Cardiac muscle cell (in vitro differentiated cells and primary cell): ENCODE measurements around the gene MAD1L1. TPM values are rescaled to one million over a fixed set of nuclear protein-coding genes. Genes with fewer than 3 reads are reported as not detected.
"Not testable (repeated sequence)": the region's sequence is repeated elsewhere in the genome, so short reads cannot be mapped to it uniquely, and the experiment has no call there.

Experiments used
- DNase-seq, 2 donors: peaks; one replicate each; pipeline versions ENCODE4 v3.0.0 to v3.0.0-alpha.2; 2010 to 2017; ENCODE audit warnings: low read depth in 1 of 2, low spot score in 1 of 2
- H3K27ac ChIP-seq: fragments of 200-600 bp; sonication (generic); 2 replicates; pipeline ENCODE4 v1.5.1; 2016
- H3K27me3 ChIP-seq: fragments of 200-600 bp; sonication (generic); 2 replicates; pipeline ENCODE4 v1.6.0; 2016; ENCODE audit warnings: control low read depth
- H3K36me3 ChIP-seq: fragments of 200-600 bp; sonication (generic); 2 replicates; pipeline ENCODE4 v1.5.1; 2016; ENCODE audit warnings: control low read depth
- H3K4me1 ChIP-seq: fragments of 200-600 bp; sonication (generic); 2 replicates; pipeline ENCODE4 v1.8.1; 2017; ENCODE audit warnings: low read depth, mild to moderate bottlenecking, mixed run types
- H3K4me3 ChIP-seq: fragments of 200-600 bp; sonication (generic); 2 replicates; pipeline ENCODE4 v1.5.1; 2016; ENCODE audit warnings: mild to moderate bottlenecking
- H3K9me3 ChIP-seq: fragments of 200-600 bp; sonication (generic); 2 replicates; pipeline ENCODE4 v1.5.1; 2017; ENCODE audit warnings: low read depth, mild to moderate bottlenecking, control low read depth
- polyA plus RNA-seq: library from polyadenylated mRNA; unstranded; fragments of >200 nt; fragmentation: Nextera tagmentation; extraction: Ambion mirVana; gene quantifications from 2 replicates; pipeline ENCODE4 v1.2.1, GENCODE V29; 2016
- total RNA-seq: library from RNA; depleted of rRNA; stranded (reverse); fragments of >200 nt; gene quantifications from 2 replicates; pipeline ENCODE4 v1.2.3, GENCODE V29; 2016
- TF ChIP-seq, protein P1 (sequence below): IDR thresholded peaks from 2 replicates; pipeline ENCODE4 v1.5.1; 2012; ENCODE audit warnings: low read depth, mild to moderate bottlenecking, low read length

Gene MAD1L1
- total and polyA plus RNA-seq, 2 experiments from 2014 or later = 38.3 to 56.2 TPM

DNA sequence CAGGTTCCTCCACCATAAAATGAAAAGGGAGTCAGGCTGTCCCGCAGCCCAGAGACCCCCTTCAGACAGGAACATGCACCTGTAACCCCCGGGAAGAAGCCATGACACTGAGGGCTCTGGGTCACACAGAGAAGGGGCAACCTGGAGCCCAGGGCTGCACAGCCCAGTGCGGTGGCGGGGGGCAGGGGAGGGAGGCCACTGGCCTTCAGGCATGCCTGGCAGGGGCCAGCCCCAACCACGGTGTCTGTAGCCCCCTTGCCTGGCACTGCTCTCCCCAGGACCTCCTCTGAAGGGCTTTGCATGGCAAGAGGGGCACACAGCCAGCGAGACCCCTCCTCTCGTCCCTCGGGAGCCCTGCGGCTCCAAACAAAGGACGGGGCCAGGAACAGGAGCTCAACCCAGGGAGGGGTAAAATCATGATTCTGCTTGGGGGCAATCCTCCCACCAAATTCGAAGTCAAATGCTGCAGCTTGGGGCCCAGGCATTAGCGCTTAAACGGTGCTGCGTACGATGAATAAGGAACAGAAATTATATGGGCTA is 235.1 kb downstream of the MAD1L1 start:
- no peak overlapping the region for H3K4me3 ChIP-seq
- TF ChIP-seq, protein P1, sequence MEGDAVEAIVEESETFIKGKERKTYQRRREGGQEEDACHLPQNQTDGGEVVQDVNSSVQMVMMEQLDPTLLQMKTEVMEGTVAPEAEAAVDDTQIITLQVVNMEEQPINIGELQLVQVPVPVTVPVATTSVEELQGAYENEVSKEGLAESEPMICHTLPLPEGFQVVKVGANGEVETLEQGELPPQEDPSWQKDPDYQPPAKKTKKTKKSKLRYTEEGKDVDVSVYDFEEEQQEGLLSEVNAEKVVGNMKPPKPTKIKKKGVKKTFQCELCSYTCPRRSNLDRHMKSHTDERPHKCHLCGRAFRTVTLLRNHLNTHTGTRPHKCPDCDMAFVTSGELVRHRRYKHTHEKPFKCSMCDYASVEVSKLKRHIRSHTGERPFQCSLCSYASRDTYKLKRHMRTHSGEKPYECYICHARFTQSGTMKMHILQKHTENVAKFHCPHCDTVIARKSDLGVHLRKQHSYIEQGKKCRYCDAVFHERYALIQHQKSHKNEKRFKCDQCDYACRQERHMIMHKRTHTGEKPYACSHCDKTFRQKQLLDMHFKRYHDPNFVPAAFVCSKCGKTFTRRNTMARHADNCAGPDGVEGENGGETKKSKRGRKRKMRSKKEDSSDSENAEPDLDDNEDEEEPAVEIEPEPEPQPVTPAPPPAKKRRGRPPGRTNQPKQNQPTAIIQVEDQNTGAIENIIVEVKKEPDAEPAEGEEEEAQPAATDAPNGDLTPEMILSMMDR = no peak

GRCh38 chr7:1996816-1997215 is 235.9 kb downstream of the MAD1L1 start:
- DNase-seq = no peak
- no peaks in the 10 kb centered on the region for H3K36me3 ChIP-seq
- H3K9me3 ChIP-seq = no peaks in the 10 kb centered on the region
- H3K27me3 ChIP-seq = no peaks in the 10 kb centered on the region
- no peak overlapping the region for H3K4me3 ChIP-seq
- H3K4me1 ChIP-seq = peaks cover 14% of the 10 kb centered on the region
- TF ChIP-seq, protein P1 = no peak
- H3K27ac ChIP-seq = no peak overlapping the region

More for the DNA sequence above, 235.1 kb downstream of the MAD1L1 start:
- Histone ChIP-seq H3K4me1 (peaks cover 8% of the 10 kb centered on the region), H3K27ac (no peak overlapping the region), H3K9me3 (no peaks in the 10 kb centered on the region), H3K36me3 (no peaks in the 10 kb centered on the region), H3K27me3 (no peaks in the 10 kb centered on the region)
- no peak for DNase-seq

DNA sequence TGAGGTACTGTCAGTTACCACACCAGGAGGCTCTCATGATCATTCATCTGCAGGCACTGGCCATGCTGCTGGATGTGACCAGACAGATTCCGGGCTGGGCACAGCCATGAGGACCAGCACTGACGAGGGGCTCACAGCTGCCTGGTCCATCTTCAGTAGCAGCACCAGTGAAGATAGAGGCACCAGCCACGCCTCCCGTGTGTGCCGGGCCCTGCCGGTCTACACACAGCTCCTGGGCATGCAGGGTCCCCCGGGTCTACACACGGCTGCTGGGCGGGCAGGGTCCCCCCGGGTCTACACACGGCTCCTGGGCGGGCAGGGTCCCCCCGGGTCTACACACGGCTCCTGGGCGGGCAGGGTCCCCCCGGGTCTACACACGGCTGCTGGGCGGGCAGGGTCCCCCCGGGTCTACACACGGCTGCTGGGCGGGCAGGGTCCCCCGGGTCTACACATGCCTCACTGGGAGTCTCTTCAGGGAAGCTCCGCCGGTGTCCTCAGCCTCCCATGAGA is 236.8 kb downstream of the MAD1L1 start:
- not testable (repeated sequence) for H3K9me3 ChIP-seq, DNase-seq, H3K4me3 ChIP-seq, H3K27me3 ChIP-seq, H3K27ac ChIP-seq, H3K36me3 ChIP-seq
- peaks cover 14% of the 10 kb centered on the region for H3K4me1 ChIP-seq

DNA sequence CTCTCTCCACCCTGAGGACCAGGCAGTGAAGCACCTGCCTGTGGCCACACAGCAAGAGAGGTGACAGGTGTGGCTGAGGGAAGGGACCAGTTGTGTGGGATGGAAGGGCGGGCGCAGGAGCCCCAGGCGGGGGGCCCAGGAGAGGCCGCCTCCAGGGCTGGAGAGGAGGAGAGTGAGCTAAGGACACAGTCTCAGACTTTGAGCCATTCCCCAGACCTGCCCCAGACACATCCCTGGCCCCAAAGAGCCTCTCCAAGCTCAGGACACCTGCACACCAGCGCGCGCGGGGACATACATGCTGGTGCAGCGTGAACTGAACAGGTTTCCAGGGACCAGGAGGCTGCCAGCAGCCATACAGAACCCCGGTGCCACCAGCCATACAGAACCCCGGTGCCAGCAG is 237.3 kb downstream of the MAD1L1 start:
- H3K4me3 ChIP-seq = no peak overlapping the region
- H3K27me3 ChIP-seq = no peaks in the 10 kb centered on the region
- H3K36me3 ChIP-seq = no peaks in the 10 kb centered on the region
- no peaks in the 10 kb centered on the region for H3K9me3 ChIP-seq
- TF ChIP-seq, protein P1 = no peak
- H3K4me1 ChIP-seq = peaks cover 14% of the 10 kb centered on the region
- DNase-seq = no peak
- no peak overlapping the region for H3K27ac ChIP-seq

- H3K36me3 ChIP-seq = no peaks in the 10 kb centered on the region
- peaks cover 14% of the 10 kb centered on the region for H3K4me1 ChIP-seq
- no peak overlapping the region for H3K27ac ChIP-seq
- no peaks in the 10 kb centered on the region for H3K27me3 ChIP-seq
- TF ChIP-seq, protein P1 = no peak
- DNase-seq = no peak
- no peaks in the 10 kb centered on the region for H3K9me3 ChIP-seq
- no peak overlapping the region for H3K4me3 ChIP-seq
These were observed 237.8 kb downstream of the MAD1L1 start for GRCh38 chr7:1994931-1995330.

DNA sequence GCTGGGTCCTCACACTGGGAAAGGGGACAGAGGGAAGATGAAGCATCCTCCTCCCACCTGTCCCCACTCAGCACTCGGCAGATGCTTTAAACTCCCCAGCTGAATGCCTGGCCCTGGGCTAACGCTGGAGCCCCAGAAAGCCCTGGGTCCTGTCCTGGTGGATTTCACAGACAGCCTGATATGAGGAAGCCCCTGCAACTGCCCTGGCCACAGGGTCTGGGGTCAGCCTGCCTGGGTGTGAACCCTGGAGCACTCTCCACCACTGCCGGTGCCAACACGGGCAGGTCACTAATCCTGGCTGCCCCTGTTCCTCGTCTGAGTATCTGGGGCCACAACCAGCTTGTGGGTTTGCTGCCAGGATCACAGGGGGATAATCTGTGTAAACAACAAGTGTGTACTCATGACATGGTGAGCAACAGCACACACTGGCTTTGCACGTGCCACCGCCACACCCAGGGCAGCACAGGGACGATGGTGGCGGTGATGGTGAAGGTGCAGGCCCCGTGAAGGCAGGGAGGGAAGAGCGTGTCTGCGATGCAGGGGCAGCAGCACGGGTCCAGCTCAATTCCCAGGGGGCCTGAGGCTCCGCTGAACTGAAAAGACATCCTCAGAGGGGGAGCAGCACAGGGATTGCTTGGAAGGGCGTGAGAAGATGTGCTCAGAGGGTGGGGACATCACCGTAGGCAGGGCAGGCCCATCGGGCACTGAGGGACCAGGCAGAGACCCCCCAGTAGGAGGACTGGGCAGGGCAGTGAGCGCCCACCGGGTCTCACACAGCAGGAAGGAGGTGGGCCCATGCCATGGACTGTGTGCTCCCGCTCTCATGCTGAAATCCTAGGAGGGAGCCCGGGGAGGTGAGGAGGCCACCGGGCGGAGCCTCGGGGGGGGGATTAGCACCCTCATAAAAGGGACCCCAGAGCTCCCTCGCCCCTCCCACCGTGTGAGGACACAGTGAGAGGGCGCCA is 238.7 kb downstream of the MAD1L1 start:
- H3K9me3 ChIP-seq = no peaks in the 10 kb centered on the region
- peaks cover 14% of the 10 kb centered on the region for H3K4me1 ChIP-seq
- no peaks in the 10 kb centered on the region for H3K36me3 ChIP-seq
- no peak overlapping the region for H3K27ac ChIP-seq
- TF ChIP-seq, protein P1 = no peak
- no peaks in the 10 kb centered on the region for H3K27me3 ChIP-seq
- no peak overlapping the region for H3K4me3 ChIP-seq
- no peak for DNase-seq
